ENCODE data around the gene SRGAP1. TPM values are rescaled to one million over a fixed set of nuclear protein-coding genes. Genes with fewer than 3 reads are reported as not detected.
"Not testable (repeated sequence)": the region's sequence is repeated elsewhere in the genome, so short reads cannot be mapped to it uniquely, and the experiment has no call there.

The SRGAP1 gene
- total and polyA plus RNA-seq, 9 of the 15 experiments (the other 6 are each of a cell fraction or from before 2014, with no cell fraction given) = 0.01 to 0.13 (median 0.04) TPM; not detected in 3

DNA sequence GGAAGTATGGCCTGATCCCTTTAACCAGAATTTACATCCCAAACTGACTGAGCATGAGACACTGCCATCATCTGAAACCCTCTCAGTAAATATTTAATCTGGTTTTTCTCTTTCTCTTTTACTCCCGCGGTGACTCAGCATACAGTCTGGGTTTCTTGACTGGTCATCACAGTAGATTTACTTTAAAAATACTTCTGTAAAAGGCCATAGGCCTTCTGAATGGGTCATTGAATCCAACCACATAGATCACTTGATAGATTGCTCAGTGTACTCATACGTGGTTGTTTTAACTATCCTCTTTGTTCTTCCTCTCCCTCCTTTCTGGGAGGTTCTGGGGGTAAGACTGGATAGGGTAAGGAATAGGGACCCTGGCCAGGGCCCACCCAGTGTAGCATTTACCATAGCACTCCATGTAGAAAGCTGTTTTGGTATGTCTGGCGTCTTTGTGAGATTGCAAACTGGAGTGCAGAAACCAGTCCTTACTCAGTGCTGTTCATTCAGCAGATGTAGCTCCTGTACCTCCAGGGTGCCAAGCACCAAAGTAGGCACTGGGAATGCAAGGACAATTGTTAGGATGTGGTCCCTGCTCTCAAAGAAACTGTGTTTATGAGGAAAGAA lies 165.7 kb downstream of the SRGAP1 start:
- in situ Hi-C loops (cut with MboI) = no loop called here
- H3K9ac ChIP-seq (ENCODE audit: insufficient read depth in 1 of 2, low read depth in 2 of 2, low read length in 2 of 2) = no peak overlapping the region
- H3K27ac ChIP-seq (ENCODE audit: extremely low read depth, low read depth, low read length) = no peak overlapping the region
- H3K4me3 ChIP-seq = no peak overlapping the region
- no peak overlapping the region for H2AFZ ChIP-seq (ENCODE audit: low read depth, low read length)
- H3K36me3 ChIP-seq (ENCODE audit: control insufficient read depth, insufficient read depth, low read length) = no peaks in the 10 kb centered on the region
- no peaks in the 10 kb centered on the region for H3K79me2 ChIP-seq (ENCODE audit: control insufficient read depth, insufficient read depth, low read length)
- no TSS peak for BruUV-seq (replicated peaks)
- no peaks in the 10 kb centered on the region for H3K4me1 ChIP-seq (replicated peaks in 1 of 2; ENCODE audit: control insufficient read depth in 2 of 2, insufficient read depth in 2 of 2, low read length in 2 of 2)
- TF ChIP-seq NFE2 (IDR thresholded peaks at IDR 0.05; ENCODE audit: low read depth) (0 out of 2 replicates have a peak, but pooled peaks have one; percentile 19), POLR3G (IDR thresholded peaks at IDR 0.05; ENCODE audit: extremely low read depth, insufficient read length, insufficient replicate concordance) (no peak)
- H3K9me3 ChIP-seq (replicated peaks; ENCODE audit: control insufficient read depth, insufficient read depth, low read depth, low read length) = no peaks in the 10 kb centered on the region
- no peak for ATAC-seq
- 3% methylated on average over 4 of the region's 4 CpGs for WGBS (ENCODE audit: insufficient coverage, low coverage, missing lambda C conversion rate)
- POLR2A ChIA-PET = no interaction called here
- no peaks in the 10 kb centered on the region for H4K20me1 ChIP-seq (replicated peaks; ENCODE audit: control insufficient read depth, insufficient read depth, low read length)
- no peak for DNase-seq (ENCODE audit: extremely low read depth in 1 of 4, low spot score in 3 of 4)
- H3K9me1 ChIP-seq (ENCODE audit: control insufficient read depth, insufficient read depth, low read length) = no peaks in the 10 kb centered on the region
- H3K4me2 ChIP-seq (ENCODE audit: insufficient read depth, low read length) = no peak overlapping the region
- no peaks in the 10 kb centered on the region for H3K27me3 ChIP-seq (ENCODE audit: control insufficient read depth in 2 of 2, insufficient read depth in 2 of 2, low read length in 2 of 2)
- intact Hi-C loops (cut with micrococcal nuclease) = no loop called here
- CTCF ChIA-PET (ENCODE audit: low intra/inter-chr PET ratio) = no interaction called here
- FAIRE-seq = no peak

DNA sequence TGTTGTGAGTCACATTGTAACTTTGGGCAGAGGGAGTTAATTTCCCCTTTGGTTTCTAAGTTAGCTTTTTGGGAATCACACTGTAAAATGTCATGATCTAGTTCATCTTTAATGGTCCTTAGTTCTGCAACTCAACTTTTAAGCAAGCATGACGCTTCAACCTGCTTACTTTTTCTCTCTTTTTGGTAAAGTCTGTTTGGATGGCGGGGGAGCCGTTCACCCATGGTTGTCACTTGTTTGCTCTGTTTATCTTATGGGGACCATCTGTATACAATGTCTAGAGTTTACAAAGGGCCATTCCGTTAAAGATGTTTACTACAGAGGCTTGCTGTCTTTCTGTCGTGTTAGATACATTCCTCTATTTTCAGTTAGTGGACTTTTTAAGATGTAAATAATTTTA lies 172.0 kb downstream of the SRGAP1 start:
- in situ Hi-C loops (cut with MboI) (no loop called here), intact Hi-C loops (cut with micrococcal nuclease) (no loop called here)
- no peak overlapping the region for H3K9ac ChIP-seq (ENCODE audit: insufficient read depth in 1 of 2, low read depth in 2 of 2, low read length in 2 of 2)
- H3K4me2 ChIP-seq (ENCODE audit: insufficient read depth, low read length) = no peak overlapping the region
- no peak for DNase-seq (ENCODE audit: extremely low read depth in 1 of 4, low spot score in 3 of 4)
- no peaks in the 10 kb centered on the region for H3K27me3 ChIP-seq (ENCODE audit: control insufficient read depth in 2 of 2, insufficient read depth in 2 of 2, low read length in 2 of 2)
- TF ChIP-seq ZZZ3 (IDR thresholded peaks at IDR 0.05) = no peak
- no peaks in the 10 kb centered on the region for H3K36me3 ChIP-seq (ENCODE audit: control insufficient read depth, insufficient read depth, low read length)
- H4K20me1 ChIP-seq (replicated peaks; ENCODE audit: control insufficient read depth, insufficient read depth, low read length) = no peaks in the 10 kb centered on the region
- H3K9me1 ChIP-seq (ENCODE audit: control insufficient read depth, insufficient read depth, low read length) = no peaks in the 10 kb centered on the region
- no peak overlapping the region for H3K27ac ChIP-seq (ENCODE audit: extremely low read depth, low read depth, low read length)
- no peaks in the 10 kb centered on the region for H3K9me3 ChIP-seq (replicated peaks; ENCODE audit: control insufficient read depth, insufficient read depth, low read depth, low read length)
- H2AFZ ChIP-seq (ENCODE audit: low read depth, low read length) = no peak overlapping the region
- ChIA-PET POLR2A (no interaction called here), CTCF (ENCODE audit: low intra/inter-chr PET ratio) (no interaction called here)
- 2% methylated on average over 5 of the region's 5 CpGs for WGBS (ENCODE audit: insufficient coverage, low coverage, missing lambda C conversion rate)
- no TSS peak for BruUV-seq (replicated peaks)
- no peak overlapping the region for H3K4me3 ChIP-seq
- no peaks in the 10 kb centered on the region for H3K79me2 ChIP-seq (ENCODE audit: control insufficient read depth, insufficient read depth, low read length)
- no peaks in the 10 kb centered on the region for H3K4me1 ChIP-seq (replicated peaks in 1 of 2; ENCODE audit: control insufficient read depth in 2 of 2, insufficient read depth in 2 of 2, low read length in 2 of 2)
- ATAC-seq = no peak
- FAIRE-seq = no peak

DNA sequence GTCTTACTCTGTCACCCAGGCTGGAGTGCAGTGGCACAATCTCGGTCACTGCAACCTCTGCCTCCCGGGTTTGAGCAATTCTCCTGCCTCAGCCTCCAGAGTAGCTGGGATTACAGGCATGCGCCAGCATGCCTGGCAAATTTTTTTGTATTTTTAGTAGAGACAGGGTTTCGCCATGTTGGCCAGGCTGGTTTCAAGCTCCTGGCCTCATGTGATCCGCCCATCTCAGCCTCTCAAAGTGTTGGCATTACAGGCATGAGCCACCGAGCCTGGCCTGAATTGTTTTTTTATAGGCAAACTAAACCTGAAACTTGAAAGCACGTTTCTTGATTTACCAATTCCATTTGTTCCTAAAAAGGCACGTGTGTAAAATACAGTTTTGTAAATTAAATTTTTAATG lies 173.6 kb downstream of the SRGAP1 start:
- WGBS (ENCODE audit: insufficient coverage, low coverage, missing lambda C conversion rate) = 2% methylated on average over 8 of the region's 8 CpGs
- H3K9ac ChIP-seq (ENCODE audit: insufficient read depth in 1 of 2, low read depth in 2 of 2, low read length in 2 of 2); intact Hi-C loops (cut with micrococcal nuclease); FAIRE-seq; H3K4me2 ChIP-seq (ENCODE audit: insufficient read depth, low read length); ATAC-seq; H3K9me1 ChIP-seq (ENCODE audit: control insufficient read depth, insufficient read depth, low read length); CTCF ChIA-PET (ENCODE audit: low intra/inter-chr PET ratio); in situ Hi-C loops (cut with MboI); H3K27ac ChIP-seq (ENCODE audit: extremely low read depth, low read depth, low read length); H2AFZ ChIP-seq (ENCODE audit: low read depth, low read length); H3K27me3 ChIP-seq (ENCODE audit: control insufficient read depth in 2 of 2, insufficient read depth in 2 of 2, low read length in 2 of 2); H3K36me3 ChIP-seq (ENCODE audit: control insufficient read depth, insufficient read depth, low read length); BruUV-seq (replicated peaks); H3K4me3 ChIP-seq; H3K9me3 ChIP-seq (replicated peaks; ENCODE audit: control insufficient read depth, insufficient read depth, low read depth, low read length); POLR2A ChIA-PET; H3K79me2 ChIP-seq (ENCODE audit: control insufficient read depth, insufficient read depth, low read length); H4K20me1 ChIP-seq (replicated peaks; ENCODE audit: control insufficient read depth, insufficient read depth, low read length); H3K4me1 ChIP-seq (replicated peaks in 1 of 2; ENCODE audit: control insufficient read depth in 2 of 2, insufficient read depth in 2 of 2, low read length in 2 of 2); DNase-seq (ENCODE audit: extremely low read depth in 1 of 4, low spot score in 3 of 4): not testable (repeated sequence)

Data from K562 (cell line).